HG02981 (cell line): ENCODE measurements around the gene SLC35D1.
"Not testable (repeated sequence)": the region's sequence is repeated elsewhere in the genome, so short reads cannot be mapped to it uniquely, and the experiment has no call there.

ENCODE experiments used
- ATAC-seq: cut with Tn5 transposase; IDR thresholded peaks from one replicate; pipeline ENCODE4 v1.9.1; 2021; ENCODE audit warnings: mild to moderate bottlenecking, moderate library complexity; ENCODE audit not compliant: unreplicated experiment

The SLC35D1 gene

DNA sequence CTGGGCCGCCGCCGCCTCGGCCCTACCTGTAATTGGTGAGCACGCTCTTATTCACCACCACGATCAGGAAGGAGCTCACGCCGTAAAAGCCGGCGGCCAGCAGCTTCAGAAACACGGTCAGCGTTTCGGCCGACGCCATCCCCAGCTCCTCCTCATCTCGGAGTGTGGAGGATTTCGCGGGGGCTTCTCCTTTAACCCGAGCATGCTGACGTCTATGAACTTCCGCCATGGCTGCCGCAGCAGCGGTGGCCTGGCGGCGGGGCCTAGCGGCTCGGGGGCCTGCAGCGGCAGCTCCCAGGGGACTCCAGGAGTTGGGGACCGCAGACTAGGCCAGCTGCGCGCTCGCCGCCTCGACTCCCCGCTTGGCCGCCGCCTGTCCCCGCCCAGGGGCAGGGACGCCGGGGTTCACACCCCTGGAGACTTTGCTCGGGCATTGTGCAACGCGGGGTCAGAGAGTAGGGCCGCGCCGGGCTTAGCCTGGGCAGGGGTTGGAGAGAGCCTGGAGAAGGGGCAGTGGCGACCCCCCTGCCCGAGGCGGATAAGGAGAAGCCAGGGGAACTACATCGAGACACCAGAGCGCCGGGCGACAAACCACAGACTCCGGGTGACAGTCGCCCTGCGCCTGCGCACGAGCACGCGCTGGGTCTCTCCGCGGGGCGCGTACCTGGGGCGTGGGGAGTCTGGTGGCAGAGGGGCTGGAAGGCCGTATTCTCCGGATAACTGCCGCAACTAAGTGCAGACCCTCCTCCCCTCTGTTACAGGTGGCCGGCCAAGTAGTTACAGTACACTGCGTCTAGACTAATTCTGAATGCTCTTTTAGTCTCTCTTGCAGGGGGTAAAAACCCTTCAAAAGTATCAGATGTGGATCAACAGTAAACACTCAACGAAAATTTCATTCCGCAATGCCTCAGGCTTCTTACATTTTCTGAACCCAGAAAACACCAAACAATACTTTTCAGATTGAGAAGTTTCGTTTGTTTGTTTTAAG lies at the start of gene SLC35D1:
Gene SLC35D1, minus strand, starts transcription at position 364 of the 988 bp plus-strand sequence. Its CDS starts 135 bp downstream, at position 229.
- ATAC-seq, result peak; percentile 78

DNA sequence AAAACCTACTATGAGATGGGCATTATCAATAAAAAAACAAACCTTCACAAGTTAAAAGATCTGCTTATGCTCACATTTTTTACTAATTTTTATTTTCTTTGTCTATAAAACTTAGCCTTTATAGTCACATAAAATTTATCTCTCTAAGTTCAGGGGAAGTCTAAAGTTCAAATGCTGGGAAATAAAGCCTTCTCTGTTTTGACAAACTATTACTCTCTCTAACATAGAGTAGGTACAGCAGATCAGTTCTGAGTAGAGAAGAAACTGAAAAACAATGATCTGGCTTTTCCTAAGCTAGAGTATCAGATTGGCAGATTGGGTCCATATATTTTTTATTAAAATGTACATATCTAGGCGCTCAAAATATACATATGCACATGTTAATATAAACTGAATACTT lies 49.6 kb upstream of the SLC35D1 start:
- ATAC-seq, result no peak

DNA sequence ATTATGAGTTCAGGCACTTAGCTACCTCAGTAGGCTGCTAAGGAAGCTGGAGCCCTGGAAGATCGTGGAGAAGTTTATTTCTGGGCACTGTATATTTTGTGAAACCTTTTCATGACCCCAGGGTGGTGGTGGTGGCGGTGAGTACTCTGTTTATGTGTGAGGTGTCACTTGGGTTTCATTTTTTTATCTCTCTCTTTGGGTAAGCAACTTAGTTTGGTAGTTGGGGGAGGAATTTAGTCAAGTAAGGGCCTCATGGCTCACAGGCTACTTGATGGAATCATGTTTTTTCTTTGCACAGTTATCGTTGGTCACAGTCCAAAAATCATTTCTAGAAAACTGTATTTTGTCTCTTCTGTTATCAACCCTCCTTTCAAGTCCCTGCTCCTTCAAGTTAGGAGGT lies 46.9 kb upstream of the SLC35D1 start:
- no peak for ATAC-seq

- no peak for ATAC-seq
Measured at GRCh38 chr1:67097305-67097704, 43.4 kb upstream of the SLC35D1 start.

DNA sequence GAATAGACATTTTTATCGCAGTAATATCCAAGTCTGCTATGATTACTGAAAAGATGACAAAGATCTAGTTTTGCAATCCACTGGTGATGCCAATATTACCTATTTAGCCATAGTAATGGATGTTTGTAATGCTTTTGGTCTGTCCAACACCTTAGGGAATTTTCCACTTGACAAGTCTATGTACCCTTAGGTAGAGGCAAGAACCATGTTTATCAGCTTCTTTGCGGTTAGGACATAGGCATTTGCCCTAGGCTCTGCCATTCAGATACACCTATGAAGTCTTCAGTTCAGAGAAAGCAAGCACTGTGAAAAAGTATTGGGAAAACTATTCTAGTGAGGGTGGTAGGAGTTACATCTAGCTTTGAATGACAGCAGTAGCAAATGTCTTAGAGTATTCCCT lies 40.2 kb upstream of the SLC35D1 start:
- no peak for ATAC-seq

GRCh38 chr1:67089685-67090208 lies 35.8 kb upstream of the SLC35D1 start:
- ATAC-seq, result no peak

DNA sequence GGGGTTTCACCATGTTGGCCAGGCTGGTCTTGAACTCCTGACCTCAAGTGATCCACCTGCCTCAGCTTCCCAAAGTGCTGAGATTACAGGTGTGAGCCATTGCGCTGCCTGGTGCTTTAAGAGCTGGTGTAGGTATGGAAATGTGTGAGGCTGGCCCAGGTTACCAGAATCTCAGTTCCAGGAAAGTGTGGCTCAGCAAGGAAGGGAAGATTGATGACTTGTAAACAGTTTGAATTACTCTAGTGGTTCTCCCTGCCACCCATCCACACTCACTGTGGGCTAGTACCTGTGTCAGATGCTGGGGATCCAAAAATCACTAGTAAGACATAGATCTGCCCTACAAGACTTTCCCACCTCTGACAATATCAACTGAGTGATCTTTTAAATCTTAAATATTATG lies 34.5 kb upstream of the SLC35D1 start:
- no peak for ATAC-seq

- ATAC-seq, result no peak
Measured at GRCh38 chr1:67085326-67085725, 31.4 kb upstream of the SLC35D1 start.

GRCh38 chr1:67084765-67085318 lies 30.9 kb upstream of the SLC35D1 start:
- no peak for ATAC-seq

DNA sequence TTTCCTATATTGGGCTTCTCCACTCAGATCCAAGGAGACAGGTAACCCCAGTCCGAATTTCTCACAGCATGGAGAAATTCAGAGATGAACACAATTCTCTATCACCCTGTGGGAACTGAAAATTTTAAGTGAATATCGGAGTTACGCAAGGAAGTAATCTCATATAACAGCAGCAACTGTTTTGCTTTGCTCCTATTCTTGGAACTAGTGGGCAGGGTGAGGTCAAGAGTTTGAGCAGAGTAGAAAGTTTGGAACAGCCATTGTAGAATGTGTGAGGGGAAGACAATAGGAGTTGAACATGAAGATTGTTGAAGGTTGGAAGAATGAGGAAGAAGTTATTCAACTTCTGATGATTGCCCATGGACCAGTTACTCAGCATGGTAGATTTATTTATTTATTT lies 24.3 kb upstream of the SLC35D1 start:
- no peak for ATAC-seq

DNA sequence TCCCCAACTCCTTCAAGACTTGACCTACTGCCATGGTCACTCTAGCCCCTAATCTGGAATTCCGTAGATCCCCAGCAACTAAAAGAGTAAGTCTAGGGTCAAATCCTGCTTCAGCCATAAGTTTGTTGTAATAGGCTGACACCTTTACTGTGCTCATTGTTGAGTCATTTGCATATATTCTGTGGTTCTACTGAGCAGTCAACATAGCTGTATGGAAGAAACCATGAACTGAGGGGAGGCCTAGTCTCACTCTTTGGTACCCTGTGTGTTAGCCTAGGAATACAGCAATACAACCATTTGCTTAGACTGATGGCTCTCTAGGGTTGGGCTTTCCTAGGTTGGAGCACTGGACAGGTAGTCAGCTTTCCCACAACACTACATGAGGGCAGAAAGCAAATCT lies 23.6 kb upstream of the SLC35D1 start:
- no peak for ATAC-seq

DNA sequence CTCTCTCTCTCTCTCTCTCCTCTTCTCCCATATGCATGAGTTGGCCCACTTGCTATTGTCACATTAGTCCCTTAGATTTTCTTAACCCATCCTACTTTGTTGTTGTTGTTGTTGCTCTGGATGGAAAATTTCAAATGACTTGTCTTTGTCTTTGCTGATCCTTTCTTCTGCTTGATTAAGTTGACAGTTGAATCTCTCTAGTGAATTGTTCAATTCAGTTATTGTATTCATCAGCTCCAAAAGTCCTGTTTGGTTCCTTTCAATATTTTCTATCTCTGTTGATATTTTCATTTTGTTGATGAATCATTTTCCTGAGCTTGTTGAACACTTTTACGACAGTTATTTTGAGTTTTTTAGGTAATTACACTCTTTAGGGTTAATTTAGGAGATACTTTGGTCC lies 18.8 kb upstream of the SLC35D1 start:
- no peak for ATAC-seq

DNA sequence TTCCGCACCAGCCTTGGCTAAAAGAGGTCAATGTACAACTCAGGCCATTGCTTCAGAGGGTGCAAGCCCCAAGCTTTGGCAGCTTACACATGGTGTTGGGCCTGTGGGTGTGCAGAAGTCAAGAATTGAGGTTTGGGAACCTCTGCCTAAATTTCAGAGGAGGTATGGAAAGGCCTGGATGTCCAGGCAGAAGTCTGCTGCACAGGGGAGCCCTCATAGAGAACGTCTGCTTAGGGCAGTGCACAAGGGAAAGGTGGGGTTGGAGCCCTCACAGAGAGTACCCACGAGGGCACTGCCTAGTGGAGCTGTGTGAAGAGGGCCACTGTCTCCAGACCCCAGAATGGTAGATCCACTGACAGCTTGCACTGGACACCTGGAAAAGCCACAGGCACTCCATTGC lies 13.7 kb upstream of the SLC35D1 start:
- ATAC-seq, result not testable (repeated sequence)

GRCh38 chr1:67062412-67062811 lies 8.5 kb upstream of the SLC35D1 start:
- no peak for ATAC-seq

GRCh38 chr1:67061266-67061665 lies 7.3 kb upstream of the SLC35D1 start:
- ATAC-seq, result no peak

GRCh38 chr1:67060811-67061218 lies 6.9 kb upstream of the SLC35D1 start:
- no peak for ATAC-seq

GRCh38 chr1:67059346-67059745 lies 5.4 kb upstream of the SLC35D1 start:
- ATAC-seq, result no peak

GRCh38 chr1:67058761-67059160 lies 4.8 kb upstream of the SLC35D1 start:
- ATAC-seq, result no peak

GRCh38 chr1:67058242-67058641 lies 4.3 kb upstream of the SLC35D1 start:
- ATAC-seq, result no peak

GRCh38 chr1:67053535-67053784 lies 488 bp downstream of the SLC35D1 start:
- ATAC-seq, result peak; percentile 32

GRCh38 chr1:67052741-67053534 lies 1.0 kb downstream of the SLC35D1 start:
- peak; percentile 7 for ATAC-seq

DNA sequence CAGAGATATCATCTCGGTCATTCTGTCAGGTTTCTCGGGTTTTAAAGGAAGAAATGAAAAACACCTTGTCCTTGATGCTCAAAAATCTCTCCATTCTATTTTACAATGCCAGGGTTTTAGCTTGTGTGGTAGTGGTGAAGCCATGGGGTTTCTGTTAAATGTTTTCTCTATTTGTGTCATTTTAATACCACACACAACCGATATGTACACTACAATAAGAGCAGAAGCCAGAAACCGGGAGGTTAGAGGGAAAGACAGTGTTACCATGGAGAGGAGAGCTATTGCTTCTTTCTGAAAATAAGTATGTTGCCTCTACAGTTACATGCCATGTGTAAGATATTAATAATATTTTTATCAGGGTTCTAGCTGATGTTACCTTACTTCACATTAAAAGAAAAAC lies 2.8 kb downstream of the SLC35D1 start:
- no peak for ATAC-seq
